Neural progenitor cell (in vitro differentiated cells): ENCODE data around the gene RGCC.

Experiments used
- EZH2 ChIP-seq: fragments of 200-600 bp; sonication (generic); IDR thresholded peaks from 2 replicates; pipeline ENCODE4 v1.6.1; 2017; ENCODE audit warnings: antibody characterized with exemption, mild to moderate bottlenecking, moderate library complexity
- TF ChIP-seq, protein P1 (sequence below): fragments of 200-600 bp; sonication (generic); IDR thresholded peaks from 2 replicates; pipeline ENCODE4 v1.5.1; 2017; ENCODE audit warnings: antibody characterized with exemption, mild to moderate bottlenecking

GRCh38 chr13:41506312-41506711 lies 49.0 kb downstream of the RGCC start:
- TF ChIP-seq, protein P1, sequence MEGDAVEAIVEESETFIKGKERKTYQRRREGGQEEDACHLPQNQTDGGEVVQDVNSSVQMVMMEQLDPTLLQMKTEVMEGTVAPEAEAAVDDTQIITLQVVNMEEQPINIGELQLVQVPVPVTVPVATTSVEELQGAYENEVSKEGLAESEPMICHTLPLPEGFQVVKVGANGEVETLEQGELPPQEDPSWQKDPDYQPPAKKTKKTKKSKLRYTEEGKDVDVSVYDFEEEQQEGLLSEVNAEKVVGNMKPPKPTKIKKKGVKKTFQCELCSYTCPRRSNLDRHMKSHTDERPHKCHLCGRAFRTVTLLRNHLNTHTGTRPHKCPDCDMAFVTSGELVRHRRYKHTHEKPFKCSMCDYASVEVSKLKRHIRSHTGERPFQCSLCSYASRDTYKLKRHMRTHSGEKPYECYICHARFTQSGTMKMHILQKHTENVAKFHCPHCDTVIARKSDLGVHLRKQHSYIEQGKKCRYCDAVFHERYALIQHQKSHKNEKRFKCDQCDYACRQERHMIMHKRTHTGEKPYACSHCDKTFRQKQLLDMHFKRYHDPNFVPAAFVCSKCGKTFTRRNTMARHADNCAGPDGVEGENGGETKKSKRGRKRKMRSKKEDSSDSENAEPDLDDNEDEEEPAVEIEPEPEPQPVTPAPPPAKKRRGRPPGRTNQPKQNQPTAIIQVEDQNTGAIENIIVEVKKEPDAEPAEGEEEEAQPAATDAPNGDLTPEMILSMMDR, result no peak
- TF ChIP-seq EZH2, result no peak
